PC-3 (cell line): ENCODE data around the gene PHF19.

Experiments used
- CTCF ChIP-seq: fragments of 300-600 bp; sonication (generic); conservative IDR thresholded peaks from 2 replicates; pipeline ENCODE4 v1.5.1; 2017; ENCODE audit warnings: antibody characterized with exemption, low read depth, mild to moderate bottlenecking, low read length
- EZH2 ChIP-seq: fragments of 300-600 bp; sonication (generic); IDR thresholded peaks from one replicate; pipeline ENCODE4 v1.6.1; 2017; ENCODE audit warnings: antibody characterized with exemption, mild to moderate bottlenecking, low read length; ENCODE audit not compliant: unreplicated experiment
- EZH2phosphoT487 ChIP-seq: fragments of 300-600 bp; sonication (generic); IDR thresholded peaks from 2 replicates; pipeline ENCODE4 v1.6.1; 2018; ENCODE audit warnings: mild to moderate bottlenecking, antibody characterized with exemption, low read length, borderline replicate concordance

- no peak for TF ChIP-seq EZH2phosphoT487
- TF ChIP-seq CTCF: no peak
- no peak for TF ChIP-seq EZH2
These were observed 43.7 kb downstream of the PHF19 start for GRCh38 chr9:120833325-120833724.
